WTC11 (cell line): ENCODE results near the gene DKC1. TPM values are rescaled to one million over a fixed set of nuclear protein-coding genes. Genes with fewer than 3 reads are reported as not detected.

Experiments used
- ATAC-seq: fragments of 200-7000 bp; cut with Tn5 transposase; 2 replicates; pipeline ENCODE4 v1.10.0; 2021; ENCODE audit warnings: mild to moderate bottlenecking, moderate library complexity
- CTCF ChIA-PET: fragments of 300-600 bp; sonication (Branson Sonifier 250); formaldehyde crosslinking; loops from one replicate; lab custom pipeline; 2021; ENCODE audit warnings: antibody characterized with exemption; lab: Charles Lee
- POLR2A ChIA-PET: fragments of 350-600 bp; sonication (Branson Sonifier 250); formaldehyde crosslinking; loops from one replicate; lab custom pipeline; 2021; ENCODE audit warnings: antibody characterized with exemption; lab: Charles Lee
- DNase-seq: peaks from one replicate; pipeline ENCODE4 v3.0.0; 2021; ENCODE audit warnings: low spot score
- H3K27ac Mint-ChIP-seq: 2 replicates; pipeline ENCODE4 v1.8.0; 2021; ENCODE audit warnings: mixed read lengths
- H3K27me3 Mint-ChIP-seq: 2 replicates; pipeline ENCODE4 v1.8.0; 2021; ENCODE audit warnings: low read depth, mild to moderate bottlenecking, moderate library complexity, mixed read lengths
- H3K36me3 Mint-ChIP-seq: 2 replicates; pipeline ENCODE4 v1.8.0; 2021; ENCODE audit warnings: mixed read lengths
- H3K4me1 Mint-ChIP-seq: 2 replicates; pipeline ENCODE4 v1.8.0; 2022; ENCODE audit warnings: mixed read lengths
- H3K4me3 Mint-ChIP-seq: 2 replicates; pipeline ENCODE4 v1.8.0; 2021; ENCODE audit warnings: mild to moderate bottlenecking, moderate library complexity, mixed read lengths
- H3K9me3 Mint-ChIP-seq: 2 replicates; pipeline ENCODE4 v1.8.0; 2021; ENCODE audit warnings: mixed read lengths
- AFF4 ChIP-seq: sonication (generic); formaldehyde crosslinking; IDR thresholded peaks from 2 replicates; pipeline ENCODE4 v1.8.1; 2023; ENCODE audit warnings: mild to moderate bottlenecking, missing genetic modification reagents, borderline replicate concordance
- ATF2 ChIP-seq: sonication (generic); formaldehyde crosslinking; IDR thresholded peaks from 2 replicates; pipeline ENCODE4 v1.8.1; 2022; ENCODE audit warnings: low read depth, missing genetic modification reagents, borderline replicate concordance
- CBFB ChIP-seq: sonication (generic); formaldehyde crosslinking; IDR thresholded peaks from 2 replicates; pipeline ENCODE4 v1.8.1; 2022; ENCODE audit warnings: mild to moderate bottlenecking, low read depth, missing genetic modification reagents
- CREM ChIP-seq: sonication (generic); formaldehyde crosslinking; IDR thresholded peaks from 2 replicates; pipeline ENCODE4 v1.8.1; 2022; ENCODE audit warnings: mild to moderate bottlenecking, missing genetic modification reagents, moderate library complexity
- CTCF ChIP-seq: fragments of 200-600 bp; IDR thresholded peaks from 2 replicates; pipeline ENCODE4 v1.8.0; 2022; ENCODE audit warnings: antibody characterized with exemption
- E2F5 ChIP-seq: sonication (generic); formaldehyde crosslinking; IDR thresholded peaks from 2 replicates; pipeline ENCODE4 v1.8.1; 2022; ENCODE audit warnings: mild to moderate bottlenecking, moderate library complexity, missing genetic modification reagents
- ERG ChIP-seq: fragments of 250-450 bp; sonication (Bioruptor Pico); IDR thresholded peaks from 2 replicates; pipeline ENCODE4 v1.8.0; 2021; ENCODE audit warnings: mild to moderate bottlenecking
- GRHL2 ChIP-seq: fragments of 250-450 bp; sonication (Bioruptor Pico); IDR thresholded peaks from 2 replicates; pipeline ENCODE4 v1.8.0; 2022; ENCODE audit warnings: mild to moderate bottlenecking, moderate library complexity; ENCODE audit not compliant: insufficient replicate concordance, severe bottlenecking
- KAT7 ChIP-seq: sonication (generic); formaldehyde crosslinking; IDR thresholded peaks from 2 replicates; pipeline ENCODE4 v1.8.1; 2023; ENCODE audit warnings: missing genetic modification reagents, mild to moderate bottlenecking, borderline replicate concordance
- MLX ChIP-seq: sonication (generic); formaldehyde crosslinking; IDR thresholded peaks from 2 replicates; pipeline ENCODE4 v1.8.1; 2023; ENCODE audit warnings: mild to moderate bottlenecking, missing genetic modification reagents, moderate library complexity
- MYBL2 ChIP-seq: sonication (generic); formaldehyde crosslinking; IDR thresholded peaks from 2 replicates; pipeline ENCODE4 v1.8.1; 2023; ENCODE audit warnings: mild to moderate bottlenecking, moderate library complexity, missing genetic modification reagents
- NFE2L1 ChIP-seq: sonication (generic); formaldehyde crosslinking; IDR thresholded peaks from 2 replicates; pipeline ENCODE4 v1.8.1; 2023; ENCODE audit warnings: missing genetic modification reagents
- NR1H2 ChIP-seq: sonication (generic); formaldehyde crosslinking; IDR thresholded peaks from 2 replicates; pipeline ENCODE4 v1.9.0; 2021; ENCODE audit warnings: mild to moderate bottlenecking, moderate library complexity, missing genetic modification reagents
- PRRX2 ChIP-seq: fragments of 250-450 bp; sonication (Bioruptor Pico); IDR thresholded peaks from 2 replicates; pipeline ENCODE4 v1.8.0; 2021; ENCODE audit warnings: mild to moderate bottlenecking
- SMAD3 ChIP-seq: sonication (generic); formaldehyde crosslinking; IDR thresholded peaks from 2 replicates; pipeline ENCODE4 v1.8.0; 2022; ENCODE audit warnings: missing genetic modification reagents, mild to moderate bottlenecking, borderline replicate concordance
- TP53 ChIP-seq: sonication (generic); formaldehyde crosslinking; IDR thresholded peaks from 2 replicates; pipeline ENCODE4 v1.8.1; 2023; ENCODE audit warnings: mild to moderate bottlenecking, missing genetic modification reagents
- ZMAT4 ChIP-seq: fragments of 250-450 bp; sonication (Bioruptor Pico); IDR thresholded peaks from 2 replicates; pipeline ENCODE4 v1.9.0; 2021; ENCODE audit warnings: mild to moderate bottlenecking
- ZNF121 ChIP-seq: sonication (generic); formaldehyde crosslinking; IDR thresholded peaks from 2 replicates; pipeline ENCODE4 v1.8.0; 2023; ENCODE audit warnings: missing genetic modification reagents
- ZNF219 ChIP-seq: sonication (generic); formaldehyde crosslinking; IDR thresholded peaks from 2 replicates; pipeline ENCODE4 v1.8.0; 2023; ENCODE audit warnings: missing genetic modification reagents, mild to moderate bottlenecking, borderline replicate concordance
- ZNF317 ChIP-seq: sonication (generic); formaldehyde crosslinking; IDR thresholded peaks from 2 replicates; pipeline ENCODE4 v1.8.1; 2023; ENCODE audit warnings: low read depth, mild to moderate bottlenecking, moderate library complexity, missing genetic modification reagents, borderline replicate concordance
- ZNF416 ChIP-seq: fragments of 250-450 bp; sonication (Bioruptor Pico); IDR thresholded peaks from 2 replicates; pipeline ENCODE4 v1.9.0; 2021; ENCODE audit warnings: mild to moderate bottlenecking, inconsistent platforms
- ZNF512 ChIP-seq: sonication (generic); formaldehyde crosslinking; IDR thresholded peaks from 2 replicates; pipeline ENCODE4 v1.8.1; 2022; ENCODE audit warnings: missing genetic modification reagents, borderline replicate concordance
- total RNA-seq: library from RNA; stranded (reverse); gene quantifications from 3 replicates; pipeline ENCODE4 v1.2.3, GENCODE V29; 2021

The DKC1 gene
- total RNA-seq, 1 experiment from 2014 or later: 123 TPM

GRCh38 chrX:154718616-154719015, 44.0 kb upstream of the DKC1 start (continued):
- no peak for TF ChIP-seq MLX
- TF ChIP-seq ZMAT4 (CRISPR knock-in tag): no peak
- no peak for TF ChIP-seq ZNF219 (CRISPR knock-in tag)
- no peak for TF ChIP-seq ZNF317 (CRISPR knock-in tag)
- TF ChIP-seq ERG (CRISPR knock-in tag): no peak

- ChIA-PET CTCF (no interaction called here), POLR2A (no interaction called here)
- Mint-ChIP-seq H3K36me3 (no peaks in the 10 kb centered on the region), H3K27me3 (no peaks in the 10 kb centered on the region; the same call in none of the 2 replicates)
- no peak for TF ChIP-seq CTCF
- TF ChIP-seq ZNF512 (CRISPR knock-in tag): no peak
- TF ChIP-seq NFE2L1 (CRISPR knock-in tag): no peak
- TF ChIP-seq ZNF416: no peak
- TF ChIP-seq, all 79 proteins: peak for 0
- no peak overlapping the region for H3K27ac Mint-ChIP-seq
- H3K4me1 Mint-ChIP-seq: peaks cover 8% of the 10 kb centered on the region; the same call in 1 of the 2 replicates
- H3K4me3 Mint-ChIP-seq: no peak overlapping the region
- peaks cover 14% of the 10 kb centered on the region for H3K9me3 Mint-ChIP-seq
- ATAC-seq (no peak), DNase-seq (no peak)
These were observed 43.5 kb upstream of the DKC1 start for GRCh38 chrX:154719132-154719675.

- ATAC-seq: no peak
- ChIA-PET CTCF (no interaction called here), POLR2A (no interaction called here)
- Mint-ChIP-seq H3K27ac (no peak overlapping the region), H3K4me1 (peaks cover 8% of the 10 kb centered on the region; the same call in 1 of the 2 replicates), H3K27me3 (no peaks in the 10 kb centered on the region; the same call in none of the 2 replicates), H3K4me3 (no peak overlapping the region), H3K9me3 (peaks cover 14% of the 10 kb centered on the region), H3K36me3 (no peaks in the 10 kb centered on the region)
- no peak for DNase-seq
- TF ChIP-seq PRRX2 (CRISPR knock-in tag) (no peak), ATF2 (no peak), TP53 (CRISPR knock-in tag) (no peak), KAT7 (CRISPR knock-in tag) (no peak), CREM (CRISPR knock-in tag) (no peak), AFF4 (CRISPR knock-in tag) (no peak), NR1H2 (CRISPR knock-in tag) (no peak), ZNF121 (CRISPR knock-in tag) (no peak), GRHL2 (CRISPR knock-in tag) (no peak), E2F5 (no peak), CBFB (CRISPR knock-in tag) (no peak), SMAD3 (CRISPR knock-in tag) (no peak), MYBL2 (CRISPR knock-in tag) (no peak)
These were observed 42.6 kb upstream of the DKC1 start for GRCh38 chrX:154720067-154720466.
